Measurements from ENCODE around the gene FGGY.

The FGGY gene

GRCh38 chr1:59434336-59434735, 137.4 kb downstream of the FGGY start:
- TF ChIP-seq CTCF (IDR thresholded peaks at IDR 0.05; ENCODE audit: low read depth, low read length): no peak
- Histone ChIP-seq H3K27ac (0 out of 2 replicates have a peak overlapping the region, but pooled peaks have one; percentile 15), H3K27me3 (ENCODE audit: insufficient read depth, low read depth, severe bottlenecking) (no peaks in the 10 kb centered on the region), H3K4me3 (ENCODE audit: low read depth, low read length) (no peak overlapping the region), H3K9me3 (ENCODE audit: severe bottlenecking) (no peaks in the 10 kb centered on the region), H3K36me3 (no peaks in the 10 kb centered on the region; the same call in 1 of the 2 replicates)
- no peak for DNase-seq

GRCh38 chr1:59436637-59437036, 139.7 kb downstream of the FGGY start:
- no peak for TF ChIP-seq CTCF (IDR thresholded peaks at IDR 0.05; ENCODE audit: low read depth, low read length)
- Histone ChIP-seq H3K9me3 (ENCODE audit: severe bottlenecking) (no peaks in the 10 kb centered on the region), H3K27me3 (ENCODE audit: insufficient read depth, low read depth, severe bottlenecking) (no peaks in the 10 kb centered on the region), H3K27ac (no peak overlapping the region), H3K4me3 (ENCODE audit: low read depth, low read length) (no peak overlapping the region), H3K36me3 (no peaks in the 10 kb centered on the region; the same call in 1 of the 2 replicates)
- DNase-seq: no peak

GRCh38 chr1:59438058-59438560, 141.2 kb downstream of the FGGY start:
- H3K9me3 ChIP-seq (ENCODE audit: severe bottlenecking): no peaks in the 10 kb centered on the region
- no peak for DNase-seq
- H3K27ac ChIP-seq: no peak overlapping the region
- H3K36me3 ChIP-seq: no peaks in the 10 kb centered on the region; the same call in 1 of the 2 replicates
- no peak overlapping the region for H3K4me3 ChIP-seq (ENCODE audit: low read depth, low read length)
- no peak for TF ChIP-seq CTCF (IDR thresholded peaks at IDR 0.05; ENCODE audit: low read depth, low read length)
- no peaks in the 10 kb centered on the region for H3K27me3 ChIP-seq (ENCODE audit: insufficient read depth, low read depth, severe bottlenecking)

GRCh38 chr1:59442492-59442891, 145.6 kb downstream of the FGGY start:
- Histone ChIP-seq H3K27me3 (ENCODE audit: insufficient read depth, low read depth, severe bottlenecking) (no peaks in the 10 kb centered on the region), H3K36me3 (no peaks in the 10 kb centered on the region), H3K4me3 (ENCODE audit: low read depth, low read length) (no peak overlapping the region), H3K27ac (no peak overlapping the region), H3K9me3 (ENCODE audit: severe bottlenecking) (peaks cover 2% of the 10 kb centered on the region)
- DNase-seq: no peak
- TF ChIP-seq CTCF (IDR thresholded peaks at IDR 0.05; ENCODE audit: low read depth, low read length): no peak

GRCh38 chr1:59443310-59443709, 146.4 kb downstream of the FGGY start:
- no peak overlapping the region for H3K27ac ChIP-seq

More at GRCh38 chr1:59443310-59443709, 146.4 kb downstream of the FGGY start:
- H3K4me3 ChIP-seq (ENCODE audit: low read depth, low read length): no peak overlapping the region
- no peaks in the 10 kb centered on the region for H3K27me3 ChIP-seq (ENCODE audit: insufficient read depth, low read depth, severe bottlenecking)
- peaks cover 2% of the 10 kb centered on the region for H3K9me3 ChIP-seq (ENCODE audit: severe bottlenecking)
- no peak for DNase-seq
- TF ChIP-seq CTCF (IDR thresholded peaks at IDR 0.05; ENCODE audit: low read depth, low read length): no peak
- no peaks in the 10 kb centered on the region for H3K36me3 ChIP-seq
